Measurements from ENCODE around the gene TNNI3.

The TNNI3 gene

GRCh38 chr19:55171440-55171839 is 13.9 kb upstream of the TNNI3 start:
- H4K8ac ChIP-seq (ENCODE audit: low read depth, low read length), result no peak overlapping the region
- no peak overlapping the region for H3K18ac ChIP-seq (ENCODE audit: low read length)
- H2AK5ac ChIP-seq (ENCODE audit: low read length), result no peak overlapping the region
- H3K79me2 ChIP-seq (ENCODE audit: control insufficient read depth, insufficient read depth, low read length), result no peaks in the 10 kb centered on the region
- no peaks in the 10 kb centered on the region for H3K4me1 ChIP-seq (ENCODE audit: control insufficient read depth, low read depth, low read length)
- no peak overlapping the region for H3K23ac ChIP-seq (ENCODE audit: low read length)
- H3K27me3 ChIP-seq (ENCODE audit: insufficient read depth, low read length, poor library complexity), result peaks cover 6% of the 10 kb centered on the region
- no peak overlapping the region for H3K4me2 ChIP-seq (ENCODE audit: low read length)
- no peak overlapping the region for H2BK120ac ChIP-seq (ENCODE audit: low read depth, low read length)
- WGBS (ENCODE audit: extremely low coverage, insufficient coverage, low lambda C conversion rate), result no CpG with 5 or more reads among the region's 5 CpGs
- H2BK5ac ChIP-seq (ENCODE audit: low read length), result no peak overlapping the region
- H3K56ac ChIP-seq (ENCODE audit: low read length), result no peak overlapping the region
- H3K36me3 ChIP-seq (ENCODE audit: control insufficient read depth, insufficient read depth, low read length), result no peaks in the 10 kb centered on the region
- H4K5ac ChIP-seq (ENCODE audit: low read length), result no peak overlapping the region
- H3K79me1 ChIP-seq (ENCODE audit: low read length), result no peaks in the 10 kb centered on the region
- DNase-seq, result no peak
- H2BK15ac ChIP-seq (replicated peaks; ENCODE audit: low read depth), result no peak overlapping the region
- H3K4me3 ChIP-seq (ENCODE audit: low read length), result no peak overlapping the region
- no peak overlapping the region for H3K4ac ChIP-seq (ENCODE audit: low read depth, low read length)
- H3K9ac ChIP-seq (ENCODE audit: low read length), result no peak overlapping the region
- H3K27ac ChIP-seq (ENCODE audit: low read depth, low read length), result no peak overlapping the region

DNA sequence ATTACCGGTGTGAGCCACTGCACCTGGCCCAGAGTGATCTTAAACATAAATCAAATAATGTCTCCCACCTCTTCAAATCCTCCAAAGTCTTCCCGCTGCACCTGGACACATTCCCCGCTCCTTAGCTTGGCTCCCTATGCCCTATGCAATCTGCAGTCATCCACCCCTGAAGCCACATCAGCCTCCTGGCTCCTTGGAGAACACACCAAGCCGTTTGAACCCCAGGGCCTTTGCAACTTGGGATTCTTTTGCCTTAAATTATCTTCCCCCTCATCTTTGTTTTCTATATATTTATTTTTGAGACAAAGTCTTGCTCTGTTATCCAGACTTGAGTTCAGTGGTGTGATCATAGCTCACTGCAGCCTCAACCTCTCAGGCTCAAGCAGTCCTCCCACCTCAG is 11.6 kb upstream of the TNNI3 start:
- Histone ChIP-seq H3K18ac (ENCODE audit: low read length) (no peak overlapping the region), H2BK120ac (ENCODE audit: low read depth, low read length) (no peak overlapping the region), H3K9ac (ENCODE audit: low read length) (no peak overlapping the region), H3K4ac (ENCODE audit: low read depth, low read length) (no peak overlapping the region), H3K79me1 (ENCODE audit: low read length) (no peaks in the 10 kb centered on the region), H3K23ac (ENCODE audit: low read length) (no peak overlapping the region), H3K4me2 (ENCODE audit: low read length) (no peak overlapping the region), H3K27me3 (ENCODE audit: insufficient read depth, low read length, poor library complexity) (peaks cover 6% of the 10 kb centered on the region), H3K79me2 (ENCODE audit: control insufficient read depth, insufficient read depth, low read length) (no peaks in the 10 kb centered on the region), H3K27ac (ENCODE audit: low read depth, low read length) (no peak overlapping the region), H4K8ac (ENCODE audit: low read depth, low read length) (no peak overlapping the region), H3K4me1 (ENCODE audit: control insufficient read depth, low read depth, low read length) (no peaks in the 10 kb centered on the region), H2BK5ac (ENCODE audit: low read length) (no peak overlapping the region), H3K56ac (ENCODE audit: low read length) (no peak overlapping the region), H4K5ac (ENCODE audit: low read length) (no peak overlapping the region), H2BK15ac (replicated peaks; ENCODE audit: low read depth) (no peak overlapping the region), H2AK5ac (ENCODE audit: low read length) (no peak overlapping the region), H3K4me3 (ENCODE audit: low read length) (no peak overlapping the region), H3K36me3 (ENCODE audit: control insufficient read depth, insufficient read depth, low read length) (no peaks in the 10 kb centered on the region)
- WGBS (ENCODE audit: extremely low coverage, insufficient coverage, low lambda C conversion rate), result no CpG with 5 or more reads among the region's 4 CpGs
- DNase-seq, result no peak

- Histone ChIP-seq H3K79me1 (ENCODE audit: low read length) (no peaks in the 10 kb centered on the region), H2AK5ac (ENCODE audit: low read length) (no peak within 1 kb of the TSS), H3K23ac (ENCODE audit: low read length) (no peak within 1 kb of the TSS), H3K4me2 (ENCODE audit: low read length) (peak within 1 kb of the TSS; percentile 81), H3K27ac (ENCODE audit: low read depth, low read length) (no peak within 1 kb of the TSS), H4K5ac (ENCODE audit: low read length) (no peak within 1 kb of the TSS), H3K27me3 (ENCODE audit: insufficient read depth, low read length, poor library complexity) (peaks cover 5% of the 10 kb centered on the region), H3K18ac (ENCODE audit: low read length) (no peak within 1 kb of the TSS), H3K79me2 (ENCODE audit: control insufficient read depth, insufficient read depth, low read length) (no peaks in the 10 kb centered on the region), H3K4me1 (ENCODE audit: control insufficient read depth, low read depth, low read length) (no peaks in the 10 kb centered on the region), H3K4ac (ENCODE audit: low read depth, low read length) (no peak within 1 kb of the TSS), H4K8ac (ENCODE audit: low read depth, low read length) (no peak within 1 kb of the TSS), H3K9ac (ENCODE audit: low read length) (peak within 1 kb of the TSS; percentile 39), H3K4me3 (ENCODE audit: low read length) (peak within 1 kb of the TSS; percentile 48), H3K56ac (ENCODE audit: low read length) (peak within 1 kb of the TSS; percentile 50), H2BK5ac (ENCODE audit: low read length) (no peak within 1 kb of the TSS), H2BK15ac (replicated peaks; ENCODE audit: low read depth) (no peak within 1 kb of the TSS), H3K36me3 (ENCODE audit: control insufficient read depth, insufficient read depth, low read length) (no peaks in the 10 kb centered on the region), H2BK120ac (ENCODE audit: low read depth, low read length) (no peak within 1 kb of the TSS)
- WGBS (ENCODE audit: extremely low coverage, insufficient coverage, low lambda C conversion rate), result no CpG with 5 or more reads among the region's 33 CpGs
- DNase-seq, result peak; percentile 99
Measured at GRCh38 chr19:55166530-55167268, 9.2 kb upstream of the TNNI3 start, which contains the start of gene DNAAF3. Gene DNAAF3 (minus strand): TSS chr19:55166613. CDS start chr19:55166413, 200 bp downstream.

- no peak overlapping the region for H3K27ac ChIP-seq (ENCODE audit: low read depth, low read length)
- peaks cover 6% of the 10 kb centered on the region for H3K27me3 ChIP-seq (ENCODE audit: insufficient read depth, low read length, poor library complexity)
- H2BK5ac ChIP-seq (ENCODE audit: low read length), result no peak overlapping the region
- no CpG with 5 or more reads among the region's 34 CpGs for WGBS (ENCODE audit: extremely low coverage, insufficient coverage, low lambda C conversion rate)
- H3K4me2 ChIP-seq (ENCODE audit: low read length), result peak overlapping the region; percentile 81
- DNase-seq, result peak; percentile 96
- peak overlapping the region; percentile 50 for H3K56ac ChIP-seq (ENCODE audit: low read length)
- H3K4me3 ChIP-seq (ENCODE audit: low read length), result peak overlapping the region; percentile 48
- no peak overlapping the region for H3K4ac ChIP-seq (ENCODE audit: low read depth, low read length)
- H3K4me1 ChIP-seq (ENCODE audit: control insufficient read depth, low read depth, low read length), result no peaks in the 10 kb centered on the region
- H3K9ac ChIP-seq (ENCODE audit: low read length), result peak overlapping the region; percentile 39
- H3K23ac ChIP-seq (ENCODE audit: low read length), result no peak overlapping the region
- no peak overlapping the region for H2BK120ac ChIP-seq (ENCODE audit: low read depth, low read length)
- no peak overlapping the region for H4K5ac ChIP-seq (ENCODE audit: low read length)
- no peak overlapping the region for H2AK5ac ChIP-seq (ENCODE audit: low read length)
- H2BK15ac ChIP-seq (replicated peaks; ENCODE audit: low read depth), result no peak overlapping the region
- no peak overlapping the region for H3K18ac ChIP-seq (ENCODE audit: low read length)
- H3K36me3 ChIP-seq (ENCODE audit: control insufficient read depth, insufficient read depth, low read length), result no peaks in the 10 kb centered on the region
- no peak overlapping the region for H4K8ac ChIP-seq (ENCODE audit: low read depth, low read length)
- H3K79me1 ChIP-seq (ENCODE audit: low read length), result no peaks in the 10 kb centered on the region
- no peaks in the 10 kb centered on the region for H3K79me2 ChIP-seq (ENCODE audit: control insufficient read depth, insufficient read depth, low read length)
Measured at GRCh38 chr19:55165952-55166529, 8.5 kb upstream of the TNNI3 start.

GRCh38 chr19:55161571-55162322 is 4.2 kb upstream of the TNNI3 start:
- Histone ChIP-seq H3K4me2 (ENCODE audit: low read length) (no peak overlapping the region), H4K8ac (ENCODE audit: low read depth, low read length) (no peak overlapping the region), H3K18ac (ENCODE audit: low read length) (no peak overlapping the region), H2AK5ac (ENCODE audit: low read length) (no peak overlapping the region), H3K4ac (ENCODE audit: low read depth, low read length) (no peak overlapping the region), H3K56ac (ENCODE audit: low read length) (no peak overlapping the region), H2BK15ac (replicated peaks; ENCODE audit: low read depth) (no peak overlapping the region), H3K4me1 (ENCODE audit: control insufficient read depth, low read depth, low read length) (no peaks in the 10 kb centered on the region), H2BK5ac (ENCODE audit: low read length) (no peak overlapping the region), H3K9ac (ENCODE audit: low read length) (no peak overlapping the region), H3K79me2 (ENCODE audit: control insufficient read depth, insufficient read depth, low read length) (no peaks in the 10 kb centered on the region), H3K27me3 (ENCODE audit: insufficient read depth, low read length, poor library complexity) (peaks cover 6% of the 10 kb centered on the region), H3K23ac (ENCODE audit: low read length) (no peak overlapping the region), H3K36me3 (ENCODE audit: control insufficient read depth, insufficient read depth, low read length) (no peaks in the 10 kb centered on the region), H4K5ac (ENCODE audit: low read length) (no peak overlapping the region), H3K4me3 (ENCODE audit: low read length) (no peak overlapping the region), H2BK120ac (ENCODE audit: low read depth, low read length) (no peak overlapping the region), H3K79me1 (ENCODE audit: low read length) (no peaks in the 10 kb centered on the region), H3K27ac (ENCODE audit: low read depth, low read length) (no peak overlapping the region)
- WGBS (ENCODE audit: extremely low coverage, insufficient coverage, low lambda C conversion rate), result no CpG with 5 or more reads among the region's 61 CpGs
- DNase-seq, result no peak

Measured in mesendoderm (in vitro differentiated cells).